ENCODE measurements around the gene MOCS2. TPM values are rescaled to one million over a fixed set of nuclear protein-coding genes. Genes with fewer than 3 reads are reported as not detected.

Gene MOCS2
- 10 to 100 TPM; 21.0 to 21.3 TPM for total RNA-seq

GRCh38 chr5:53109443-53110127, at the start of gene MOCS2:
TSS of gene MOCS2 (minus strand) at chr5:53109757. CDS start at chr5:53107174, 2,583 bp downstream.
- H3K4me1 Mint-ChIP-seq = peaks cover 44% of the 10 kb centered on the region
- peak within 1 kb of the TSS; percentile 93 for H3K4me3 Mint-ChIP-seq
- POLR2A ChIA-PET = interaction anchor here (0.6 to 0.7 kb wide), 3 partner anchors 20 to 1201 kb away, joined by 3 read pairs; partner anchors contain the start of gene ARL15
- CTCF ChIA-PET = interaction anchor here (0.5 to 1.3 kb wide), 15 partner anchors 9 to 1125 kb away, joined by 3 to 5 read pairs (median 4); no protein-coding TSS in a partner anchor
- DNase-seq (peak; percentile 95), ATAC-seq (peak; percentile 99)
- H3K27me3 Mint-ChIP-seq = no peaks in the 10 kb centered on the region
- H3K9me3 Mint-ChIP-seq (ENCODE audit: low read depth) = no peaks in the 10 kb centered on the region
- peaks cover 22% of the 10 kb centered on the region for H3K36me3 Mint-ChIP-seq (ENCODE audit: low read depth)
- intact Hi-C loops (cut with DNase I, micrococcal nuclease) = loop anchor here (1.0 to 5.0 kb wide), 4 partner anchors 307 to 1201 kb away; partner anchors contain the start of genes ARL15 (in 1 of the 2) and NDUFS4 (in 1 of the 2)
- peak within 1 kb of the TSS; percentile 94 for H3K27ac Mint-ChIP-seq

- ChIA-PET POLR2A (no interaction called here), CTCF (no interaction called here)
- no peaks in the 10 kb centered on the region for H3K4me1 Mint-ChIP-seq
- H3K27me3 Mint-ChIP-seq = peaks cover 8% of the 10 kb centered on the region
- ATAC-seq = no peak
- no peak overlapping the region for H3K4me3 Mint-ChIP-seq
- intact Hi-C loops (cut with DNase I, micrococcal nuclease) = no loop called here
- no peak overlapping the region for H3K27ac Mint-ChIP-seq
- no peaks in the 10 kb centered on the region for H3K36me3 Mint-ChIP-seq (ENCODE audit: low read depth)
- no peaks in the 10 kb centered on the region for H3K9me3 Mint-ChIP-seq (ENCODE audit: low read depth)
- no peak for DNase-seq
Measured at GRCh38 chr5:53151713-53152458, 42.3 kb upstream of the MOCS2 start.

GRCh38 chr5:53133020-53133419, 23.5 kb upstream of the MOCS2 start:
- CTCF ChIA-PET = no interaction called here
- no peaks in the 10 kb centered on the region for H3K36me3 Mint-ChIP-seq (ENCODE audit: low read depth)
- no peak overlapping the region for H3K27ac Mint-ChIP-seq
- no peak overlapping the region for H3K4me3 Mint-ChIP-seq
- no peaks in the 10 kb centered on the region for H3K4me1 Mint-ChIP-seq
- POLR2A ChIA-PET = no interaction called here
- H3K27me3 Mint-ChIP-seq = no peaks in the 10 kb centered on the region
- no peaks in the 10 kb centered on the region for H3K9me3 Mint-ChIP-seq (ENCODE audit: low read depth)
- DNase-seq (no peak), ATAC-seq (no peak)
- intact Hi-C loops (cut with DNase I, micrococcal nuclease) = no loop called here

DNA sequence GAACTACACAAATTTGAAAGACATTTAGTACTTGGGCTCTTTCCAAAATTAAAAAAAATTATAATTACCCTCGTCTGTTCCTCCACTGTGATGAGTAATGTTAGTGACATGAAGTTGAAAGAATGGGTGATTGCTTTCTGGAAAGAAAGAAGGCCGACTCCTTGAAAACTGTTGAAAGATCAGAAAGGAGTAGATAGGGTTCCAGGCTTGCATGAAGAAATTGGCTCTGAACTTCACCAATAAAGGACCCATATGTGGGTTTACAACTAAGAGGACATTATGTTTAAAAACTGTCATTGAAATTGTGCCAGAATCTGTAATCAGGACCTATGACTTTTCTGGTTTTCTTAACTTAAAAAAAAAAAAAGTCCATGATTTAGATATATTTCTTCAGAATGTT, 20.7 kb upstream of the MOCS2 start:
- Mint-ChIP-seq H3K4me1 (no peaks in the 10 kb centered on the region), H3K27ac (no peak overlapping the region), H3K36me3 (ENCODE audit: low read depth) (no peaks in the 10 kb centered on the region), H3K27me3 (no peaks in the 10 kb centered on the region), H3K9me3 (ENCODE audit: low read depth) (no peaks in the 10 kb centered on the region), H3K4me3 (no peak overlapping the region)
- DNase-seq (no peak), ATAC-seq (no peak)
- intact Hi-C loops (cut with DNase I, micrococcal nuclease) = no loop called here
- POLR2A ChIA-PET = no interaction called here
- CTCF ChIA-PET = interaction anchor here (0.8 kb wide), 1 partner anchor 23 kb away, joined by 3 read pairs; no protein-coding TSS in a partner anchor

DNA sequence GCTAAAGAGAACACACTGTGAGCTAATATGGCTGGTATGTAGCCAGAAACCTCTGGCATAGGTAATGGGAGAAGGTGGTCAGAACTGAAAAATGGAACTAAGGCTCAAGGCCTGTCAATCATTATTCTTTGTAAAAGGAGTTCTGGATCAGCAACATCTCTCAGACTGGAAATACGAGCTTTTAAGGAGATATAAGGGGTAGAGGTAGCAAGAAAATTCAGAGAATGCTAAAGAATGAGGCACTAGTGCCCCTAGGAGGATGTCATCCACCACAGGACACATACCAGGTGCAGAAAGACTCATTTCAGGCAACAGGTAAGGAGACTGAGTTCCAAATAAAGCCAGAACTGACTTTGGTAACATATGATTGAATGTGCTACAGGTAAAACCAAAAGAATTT, 18.9 kb upstream of the MOCS2 start:
- DNase-seq = no peak
- Mint-ChIP-seq H3K4me3 (no peak overlapping the region), H3K27ac (no peak overlapping the region), H3K36me3 (ENCODE audit: low read depth) (no peaks in the 10 kb centered on the region), H3K9me3 (ENCODE audit: low read depth) (no peaks in the 10 kb centered on the region), H3K4me1 (no peaks in the 10 kb centered on the region), H3K27me3 (no peaks in the 10 kb centered on the region)
- intact Hi-C loops (cut with DNase I, micrococcal nuclease) = no loop called here
- POLR2A ChIA-PET = no interaction called here
- CTCF ChIA-PET = interaction anchor here (0.7 kb wide), 1 partner anchor 253 kb away, joined by 4 read pairs; no protein-coding TSS in a partner anchor
- no peak for ATAC-seq

- Mint-ChIP-seq H3K27ac (no peak overlapping the region), H3K4me3 (no peak overlapping the region), H3K36me3 (ENCODE audit: low read depth) (no peaks in the 10 kb centered on the region), H3K27me3 (no peaks in the 10 kb centered on the region), H3K9me3 (ENCODE audit: low read depth) (no peaks in the 10 kb centered on the region), H3K4me1 (no peaks in the 10 kb centered on the region)
- ATAC-seq (no peak), DNase-seq (no peak)
- POLR2A ChIA-PET = no interaction called here
- intact Hi-C loops (cut with DNase I, micrococcal nuclease) = no loop called here
- CTCF ChIA-PET = interaction anchor here (0.6 kb wide), 1 partner anchor 32 kb away, joined by 3 read pairs; no protein-coding TSS in a partner anchor
Measured at GRCh38 chr5:53127107-53127506, 17.6 kb upstream of the MOCS2 start.

DNA sequence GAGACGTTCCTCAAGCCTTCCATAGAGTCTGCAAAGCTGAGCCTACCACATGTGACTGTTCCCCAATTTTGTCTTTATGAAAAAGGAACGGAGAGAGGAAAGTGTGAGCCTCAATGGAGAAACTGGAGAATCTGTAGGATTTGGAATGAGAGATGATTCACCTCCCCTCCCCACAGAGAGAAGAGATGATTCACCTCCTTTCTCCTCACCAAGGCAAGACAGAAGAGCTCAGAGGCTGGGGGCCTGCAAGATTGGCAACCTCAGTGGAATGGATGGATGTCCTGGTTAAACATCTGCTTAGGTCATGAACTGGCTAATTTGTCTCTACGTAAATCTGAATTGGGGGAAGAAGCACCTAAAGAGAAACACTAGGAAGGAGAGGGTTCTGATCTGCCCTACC, 17.0 kb upstream of the MOCS2 start:
- no peak overlapping the region for H3K27ac Mint-ChIP-seq
- H3K36me3 Mint-ChIP-seq (ENCODE audit: low read depth) = no peaks in the 10 kb centered on the region
- H3K27me3 Mint-ChIP-seq = no peaks in the 10 kb centered on the region
- ChIA-PET CTCF (interaction anchor here (0.6 kb wide), 2 partner anchors 31 to 357 kb away, joined by 3 read pairs; no protein-coding TSS in a partner anchor), POLR2A (no interaction called here)
- H3K4me3 Mint-ChIP-seq = no peak overlapping the region
- intact Hi-C loops (cut with DNase I, micrococcal nuclease) = no loop called here
- H3K4me1 Mint-ChIP-seq = no peaks in the 10 kb centered on the region
- H3K9me3 Mint-ChIP-seq (ENCODE audit: low read depth) = no peaks in the 10 kb centered on the region
- no peak for ATAC-seq
- DNase-seq = no peak

GRCh38 chr5:53123702-53124101, 14.1 kb upstream of the MOCS2 start:
- Mint-ChIP-seq H3K4me1 (no peaks in the 10 kb centered on the region), H3K27me3 (no peaks in the 10 kb centered on the region), H3K9me3 (ENCODE audit: low read depth) (no peaks in the 10 kb centered on the region), H3K27ac (no peak overlapping the region), H3K4me3 (no peak overlapping the region), H3K36me3 (ENCODE audit: low read depth) (no peaks in the 10 kb centered on the region)
- CTCF ChIA-PET = interaction anchor here (1.3 kb wide), 1 partner anchor 11 kb away, joined by 3 read pairs; no protein-coding TSS in a partner anchor
- intact Hi-C loops (cut with DNase I, micrococcal nuclease) = no loop called here
- POLR2A ChIA-PET = no interaction called here
- ATAC-seq = no peak
- no peak for DNase-seq

DNA sequence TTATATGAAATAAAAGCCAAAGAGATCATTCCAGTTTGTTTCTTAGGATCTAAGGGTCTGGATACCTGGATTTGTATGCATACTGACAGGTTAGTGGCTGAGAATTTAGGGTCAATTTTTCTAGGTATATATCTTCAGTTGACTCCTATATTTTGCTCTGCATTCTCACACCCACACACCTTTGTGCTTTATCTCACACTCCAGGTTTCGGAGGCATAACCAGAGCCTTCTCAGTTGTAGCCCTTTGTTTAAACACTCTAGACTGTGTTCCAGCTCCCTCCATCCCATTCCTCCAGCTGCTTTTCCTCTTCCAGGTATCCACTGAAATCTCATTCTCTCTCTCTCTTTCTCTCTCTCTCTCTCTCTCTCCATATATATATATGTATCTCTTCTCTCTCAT, 10.6 kb upstream of the MOCS2 start:
- Mint-ChIP-seq H3K4me3 (no peak overlapping the region), H3K27me3 (no peaks in the 10 kb centered on the region), H3K36me3 (ENCODE audit: low read depth) (no peaks in the 10 kb centered on the region), H3K27ac (no peak overlapping the region), H3K4me1 (no peaks in the 10 kb centered on the region), H3K9me3 (ENCODE audit: low read depth) (no peaks in the 10 kb centered on the region)
- DNase-seq = no peak
- ChIA-PET POLR2A (no interaction called here), CTCF (interaction anchor here (2.1 kb wide), 1 partner anchor 171 kb away, joined by 7 read pairs; no protein-coding TSS in a partner anchor)
- no peak for ATAC-seq
- intact Hi-C loops (cut with DNase I, micrococcal nuclease) = no loop called here

- Mint-ChIP-seq H3K9me3 (ENCODE audit: low read depth) (no peaks in the 10 kb centered on the region), H3K4me1 (no peaks in the 10 kb centered on the region), H3K4me3 (no peak overlapping the region), H3K27ac (no peak overlapping the region), H3K36me3 (ENCODE audit: low read depth) (peaks cover 1% of the 10 kb centered on the region), H3K27me3 (no peaks in the 10 kb centered on the region)
- ATAC-seq (no peak), DNase-seq (no peak)
- ChIA-PET CTCF (interaction anchor here (0.7 to 2.3 kb wide), 3 partner anchors 171 to 1116 kb away, joined by 3 to 7 read pairs (median 3); no protein-coding TSS in a partner anchor), POLR2A (no interaction called here)
- intact Hi-C loops (cut with DNase I, micrococcal nuclease) = no loop called here
Measured at GRCh38 chr5:53118879-53119278, 9.3 kb upstream of the MOCS2 start.

- H3K4me1 Mint-ChIP-seq = no peaks in the 10 kb centered on the region
- no peak overlapping the region for H3K27ac Mint-ChIP-seq
- peaks cover 4% of the 10 kb centered on the region for H3K36me3 Mint-ChIP-seq (ENCODE audit: low read depth)
- CTCF ChIA-PET = interaction anchor here (0.6 to 2.3 kb wide), 4 partner anchors 10 to 1118 kb away, joined by 3 to 7 read pairs (median 5); no protein-coding TSS in a partner anchor
- no peaks in the 10 kb centered on the region for H3K27me3 Mint-ChIP-seq
- DNase-seq (no peak), ATAC-seq (no peak)
- no peak overlapping the region for H3K4me3 Mint-ChIP-seq
- intact Hi-C loops (cut with DNase I, micrococcal nuclease) = no loop called here
- no peaks in the 10 kb centered on the region for H3K9me3 Mint-ChIP-seq (ENCODE audit: low read depth)
- POLR2A ChIA-PET = no interaction called here
Measured at GRCh38 chr5:53116597-53116996, 7.0 kb upstream of the MOCS2 start.

Data from activated CD4-positive, alpha-beta T cell treated with anti-CD3 and anti-CD28 coated beads for 36 hours (primary cell).